22Rv1 (cell line): ENCODE data around the gene POLE3.
"Not testable (repeated sequence)": the region's sequence is repeated elsewhere in the genome, so short reads cannot be mapped to it uniquely, and the experiment has no call there.

Source experiments
- ZFX ChIP-seq: fragments of 450-650 bp; IDR thresholded peaks from 2 replicates; pipeline ENCODE4 v1.6.1; 2017; ENCODE audit warnings: antibody characterized with exemption, borderline replicate concordance
- TF ChIP-seq, protein P1 (sequence below): fragments of 450-650 bp; IDR thresholded peaks from 2 replicates; pipeline ENCODE4 v1.5.1; 2017; ENCODE audit warnings: mild to moderate bottlenecking

DNA sequence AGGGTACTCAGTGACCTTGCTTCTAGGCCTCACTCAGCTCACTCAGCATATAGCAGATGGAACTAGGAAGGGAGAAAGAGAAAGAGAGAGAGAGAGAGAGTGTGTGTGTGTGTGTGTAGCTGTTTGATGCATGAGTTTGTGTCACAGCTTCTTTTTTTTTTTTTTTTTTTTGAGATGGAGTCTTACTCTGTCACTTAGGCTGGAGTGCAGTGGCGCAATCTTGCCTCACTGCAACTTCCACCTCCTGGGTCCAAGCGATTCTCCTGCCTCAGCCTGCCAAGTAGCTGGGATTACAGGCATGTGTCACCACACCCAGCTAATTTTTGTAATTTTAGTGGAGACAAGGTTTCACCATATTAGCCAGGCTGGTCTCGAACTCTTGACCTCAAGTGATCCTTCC, 44.8 kb downstream of the POLE3 start:
- TF ChIP-seq, protein P1, sequence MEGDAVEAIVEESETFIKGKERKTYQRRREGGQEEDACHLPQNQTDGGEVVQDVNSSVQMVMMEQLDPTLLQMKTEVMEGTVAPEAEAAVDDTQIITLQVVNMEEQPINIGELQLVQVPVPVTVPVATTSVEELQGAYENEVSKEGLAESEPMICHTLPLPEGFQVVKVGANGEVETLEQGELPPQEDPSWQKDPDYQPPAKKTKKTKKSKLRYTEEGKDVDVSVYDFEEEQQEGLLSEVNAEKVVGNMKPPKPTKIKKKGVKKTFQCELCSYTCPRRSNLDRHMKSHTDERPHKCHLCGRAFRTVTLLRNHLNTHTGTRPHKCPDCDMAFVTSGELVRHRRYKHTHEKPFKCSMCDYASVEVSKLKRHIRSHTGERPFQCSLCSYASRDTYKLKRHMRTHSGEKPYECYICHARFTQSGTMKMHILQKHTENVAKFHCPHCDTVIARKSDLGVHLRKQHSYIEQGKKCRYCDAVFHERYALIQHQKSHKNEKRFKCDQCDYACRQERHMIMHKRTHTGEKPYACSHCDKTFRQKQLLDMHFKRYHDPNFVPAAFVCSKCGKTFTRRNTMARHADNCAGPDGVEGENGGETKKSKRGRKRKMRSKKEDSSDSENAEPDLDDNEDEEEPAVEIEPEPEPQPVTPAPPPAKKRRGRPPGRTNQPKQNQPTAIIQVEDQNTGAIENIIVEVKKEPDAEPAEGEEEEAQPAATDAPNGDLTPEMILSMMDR, result not testable (repeated sequence)
- not testable (repeated sequence) for TF ChIP-seq ZFX
